Stomach (tissue), 4 donors: Measurements from ENCODE around the gene PNMA1.

Source experiments
- POLR2A ChIP-seq, 4 donors: fragments of 450-650 bp; IDR thresholded peaks; one replicate each; pipeline ENCODE4 v1.6.1; 2016; ENCODE audit warnings: antibody characterized with exemption in 4 of 4, control low read depth in 2 of 4, mild to moderate bottlenecking in 1 of 4, moderate library complexity in 1 of 4
- TF ChIP-seq, protein P1 (sequence below), 7 experiments: fragments of 450-650 bp in 4 of 7; fragments of 200-600 bp in 3 of 7; sonication (generic) in 3 of 7; IDR thresholded peaks; one replicate each; pipeline ENCODE4 v1.5.1; 2016 to 2019; ENCODE audit warnings: antibody characterized with exemption in 7 of 7, control low read depth in 2 of 7, mild to moderate bottlenecking in 1 of 7

DNA sequence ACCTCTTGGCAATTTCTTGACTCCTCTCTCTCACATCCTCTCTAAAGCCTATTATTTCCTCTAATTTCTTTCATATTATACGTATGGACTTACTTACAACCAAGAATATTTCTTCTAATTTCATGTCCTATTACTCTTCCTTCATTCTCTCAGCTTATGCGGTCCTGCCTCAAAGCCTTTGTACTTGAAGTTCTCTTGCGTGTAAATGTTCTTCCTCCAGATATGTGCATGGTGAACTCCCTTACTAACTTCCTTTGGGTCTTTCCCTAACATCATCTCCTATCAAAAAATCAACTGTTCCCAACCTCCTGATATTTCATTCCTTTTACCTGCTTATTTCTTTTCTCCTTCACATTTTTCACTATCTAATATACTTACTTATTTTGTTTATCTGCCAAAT lies 46.3 kb downstream of the PNMA1 start:
- TF ChIP-seq, protein P1, sequence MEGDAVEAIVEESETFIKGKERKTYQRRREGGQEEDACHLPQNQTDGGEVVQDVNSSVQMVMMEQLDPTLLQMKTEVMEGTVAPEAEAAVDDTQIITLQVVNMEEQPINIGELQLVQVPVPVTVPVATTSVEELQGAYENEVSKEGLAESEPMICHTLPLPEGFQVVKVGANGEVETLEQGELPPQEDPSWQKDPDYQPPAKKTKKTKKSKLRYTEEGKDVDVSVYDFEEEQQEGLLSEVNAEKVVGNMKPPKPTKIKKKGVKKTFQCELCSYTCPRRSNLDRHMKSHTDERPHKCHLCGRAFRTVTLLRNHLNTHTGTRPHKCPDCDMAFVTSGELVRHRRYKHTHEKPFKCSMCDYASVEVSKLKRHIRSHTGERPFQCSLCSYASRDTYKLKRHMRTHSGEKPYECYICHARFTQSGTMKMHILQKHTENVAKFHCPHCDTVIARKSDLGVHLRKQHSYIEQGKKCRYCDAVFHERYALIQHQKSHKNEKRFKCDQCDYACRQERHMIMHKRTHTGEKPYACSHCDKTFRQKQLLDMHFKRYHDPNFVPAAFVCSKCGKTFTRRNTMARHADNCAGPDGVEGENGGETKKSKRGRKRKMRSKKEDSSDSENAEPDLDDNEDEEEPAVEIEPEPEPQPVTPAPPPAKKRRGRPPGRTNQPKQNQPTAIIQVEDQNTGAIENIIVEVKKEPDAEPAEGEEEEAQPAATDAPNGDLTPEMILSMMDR (IDR thresholded peaks at IDR 0.05) = no peak
- TF ChIP-seq POLR2A (IDR thresholded peaks at IDR 0.05) = no peak
